Cerebellar cortex (tissue), 1 donor: ENCODE data around the gene CYSTM1.

Experiments used
- DNase-seq: peaks from one replicate; pipeline ENCODE4 v3.0.0-alpha.2; 2015; ENCODE audit warnings: low spot score

The CYSTM1 gene

GRCh38 chr5:140208065-140208464 is 33.1 kb downstream of the CYSTM1 start:
- no peak for DNase-seq

- no peak for DNase-seq
Measured at GRCh38 chr5:140213370-140213983, 38.5 kb downstream of the CYSTM1 start.

GRCh38 chr5:140214831-140215230 is 39.8 kb downstream of the CYSTM1 start:
- DNase-seq: peak; percentile 16

- no peak for DNase-seq
Measured at GRCh38 chr5:140215276-140215675, 40.3 kb downstream of the CYSTM1 start.

GRCh38 chr5:140216478-140217074 is 41.6 kb downstream of the CYSTM1 start:
- DNase-seq: no peak

- DNase-seq: no peak
Measured at GRCh38 chr5:140217299-140218026, 42.5 kb downstream of the CYSTM1 start.

GRCh38 chr5:140219068-140219991 is 44.3 kb downstream of the CYSTM1 start:
- DNase-seq: peak; percentile 73

GRCh38 chr5:140220032-140220697 is 45.2 kb downstream of the CYSTM1 start:
- no peak for DNase-seq

- no peak for DNase-seq
Measured at GRCh38 chr5:140220698-140221064, 45.7 kb downstream of the CYSTM1 start.

- DNase-seq: no peak
Measured at GRCh38 chr5:140221697-140222223, 46.8 kb downstream of the CYSTM1 start.

GRCh38 chr5:140222416-140222815 is 47.4 kb downstream of the CYSTM1 start:
- DNase-seq: no peak

GRCh38 chr5:140223567-140223966 is 48.6 kb downstream of the CYSTM1 start:
- no peak for DNase-seq

- DNase-seq: no peak
Measured at GRCh38 chr5:140224658-140225057, 49.7 kb downstream of the CYSTM1 start.

GRCh38 chr5:140225396-140225795 is 50.4 kb downstream of the CYSTM1 start:
- no peak for DNase-seq

- DNase-seq: no peak
Measured at GRCh38 chr5:140227046-140227445, 52.1 kb downstream of the CYSTM1 start.

GRCh38 chr5:140228364-140228837 is 53.4 kb downstream of the CYSTM1 start:
- no peak for DNase-seq

- DNase-seq: no peak
Measured at GRCh38 chr5:140230373-140230772, 55.4 kb downstream of the CYSTM1 start.

- no peak for DNase-seq
Measured at GRCh38 chr5:140232731-140233130, 57.7 kb downstream of the CYSTM1 start.

- no peak for DNase-seq
Measured at GRCh38 chr5:140234377-140234989, 59.5 kb downstream of the CYSTM1 start.

GRCh38 chr5:140235791-140236551 is 61.0 kb downstream of the CYSTM1 start:
- DNase-seq: no peak
